ENCODE data around the gene ELOA. TPM values are rescaled to one million over a fixed set of nuclear protein-coding genes. Genes with fewer than 3 reads are reported as not detected.
"Not testable (repeated sequence)": the region's sequence is repeated elsewhere in the genome, so short reads cannot be mapped to it uniquely, and the experiment has no call there.

ELOA gene
- total RNA-seq, 1 experiment from 2014 or later, result 57.0 TPM

- peak; percentile 96 for DNase-seq (ENCODE audit: low read depth)
Observed at GRCh38 chr1:23800400-23801337, 57.4 kb downstream of the ELOA start, which contains the start of gene GALE. TSS of gene GALE (minus strand) at chr1:23800754. CDS start at chr1:23799007, 1,747 bp downstream.

DNA sequence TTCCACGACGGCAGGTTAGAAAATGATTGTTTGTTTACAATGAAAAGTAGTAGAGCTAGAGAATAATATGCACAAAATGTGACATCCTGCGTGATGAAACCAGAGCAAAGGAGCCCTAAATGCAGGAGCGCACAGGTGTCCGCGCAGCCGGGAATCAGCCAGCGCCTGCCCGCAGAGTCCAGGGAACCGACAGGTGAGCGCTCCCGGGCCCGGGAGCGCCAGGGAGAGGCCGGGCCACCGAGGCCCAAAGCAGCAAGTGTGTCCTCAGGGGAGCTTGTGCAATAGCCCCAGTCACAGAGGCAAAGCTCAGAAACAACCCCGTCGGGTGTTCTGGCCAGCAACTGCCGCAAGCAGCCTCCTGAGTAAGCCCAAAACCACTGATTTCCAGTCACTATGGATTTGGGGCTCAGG, 58.1 kb downstream of the ELOA start:
- no peak for DNase-seq (ENCODE audit: low read depth)

DNA sequence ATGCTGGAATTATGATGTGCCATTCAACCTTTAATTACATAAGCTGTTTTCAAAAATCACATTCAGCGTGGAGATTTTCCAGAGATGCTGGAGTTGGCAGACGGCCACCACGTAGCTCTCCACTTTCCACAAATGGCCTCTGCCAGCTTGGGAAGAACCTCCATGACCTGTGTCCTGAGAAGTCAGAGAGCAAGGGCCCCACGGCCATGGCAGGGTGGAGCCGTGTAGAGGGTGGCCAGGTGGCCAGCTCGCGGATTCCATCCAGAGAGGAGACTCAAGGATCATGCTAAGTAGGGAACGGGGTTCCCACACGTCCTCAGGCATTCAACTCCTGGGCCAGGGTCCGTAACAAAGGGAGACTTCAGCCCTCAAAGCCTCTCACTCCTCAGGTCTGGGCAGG, 58.6 kb downstream of the ELOA start:
- DNase-seq (ENCODE audit: low read depth), result no peak

GRCh38 chr1:23802809-23803342, 59.6 kb downstream of the ELOA start:
- DNase-seq (ENCODE audit: low read depth), result not testable (repeated sequence)

GRCh38 chr1:23803674-23804073, 60.4 kb downstream of the ELOA start:
- no peak for DNase-seq (ENCODE audit: low read depth)

- no peak for DNase-seq (ENCODE audit: low read depth)
Observed at GRCh38 chr1:23804183-23804835, 61.0 kb downstream of the ELOA start.

DNA sequence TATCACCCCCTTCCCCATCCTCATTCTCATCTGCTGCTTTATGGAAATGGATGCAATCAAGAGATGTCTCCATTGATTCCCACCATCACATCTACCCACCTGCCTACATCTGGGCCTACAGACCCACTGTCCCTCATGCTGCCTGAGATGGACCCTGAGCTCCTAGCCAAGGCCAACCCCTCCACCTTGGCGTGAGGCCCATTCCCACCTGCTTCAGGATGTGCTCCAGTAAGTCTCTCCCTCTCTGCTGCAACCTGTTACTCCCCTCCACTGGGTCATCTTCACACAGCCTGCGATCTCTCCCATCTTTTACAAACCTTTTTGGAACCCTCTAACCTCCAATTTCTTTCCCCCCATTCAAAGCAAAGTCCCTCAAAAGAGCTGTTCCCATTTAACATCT, 61.8 kb downstream of the ELOA start:
- no peak for DNase-seq (ENCODE audit: low read depth)

DNA sequence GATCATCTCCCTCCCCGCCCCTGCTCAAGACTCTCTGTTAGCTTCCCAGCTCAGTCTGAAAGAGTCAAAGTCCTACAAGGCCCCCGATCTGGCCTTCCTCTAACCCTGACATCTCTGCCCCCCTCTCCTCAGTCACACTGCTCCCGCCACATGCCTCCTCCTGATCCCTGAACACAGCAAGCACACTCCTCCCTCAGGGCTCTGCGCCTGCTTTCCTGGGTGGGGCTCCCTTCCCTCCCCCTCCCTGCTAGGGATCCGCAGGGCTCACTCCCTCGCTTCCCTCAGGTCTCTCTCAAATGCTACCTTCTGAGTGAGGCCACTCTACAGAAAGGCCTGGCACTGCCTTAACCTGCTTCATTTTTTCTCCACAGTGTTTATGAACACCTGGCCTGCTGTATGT, 63.0 kb downstream of the ELOA start:
- DNase-seq (ENCODE audit: low read depth), result no peak

- no peak for DNase-seq (ENCODE audit: low read depth)
Observed at GRCh38 chr1:23807453-23807852, 64.2 kb downstream of the ELOA start.

DNA sequence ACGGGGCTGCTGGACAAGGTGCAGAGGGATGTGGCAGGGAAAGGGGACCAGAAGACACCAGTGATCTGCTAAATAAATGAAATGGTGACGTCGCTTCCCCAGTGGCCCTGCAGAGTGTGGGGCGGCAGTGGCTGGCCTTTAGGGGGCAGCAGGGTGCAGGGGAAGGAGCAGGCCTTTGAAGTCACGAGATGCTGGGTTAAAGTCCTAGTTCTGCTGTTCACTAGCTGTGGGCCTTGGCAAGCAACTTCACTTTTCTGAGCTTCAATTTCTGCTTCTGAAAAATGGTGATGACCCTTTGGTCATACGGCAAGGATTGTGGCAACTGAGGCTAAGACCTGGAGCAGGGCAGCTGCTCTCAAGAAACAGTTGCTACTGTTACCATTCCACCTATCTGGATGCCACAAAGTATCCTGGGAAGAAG, 66.5 kb downstream of the ELOA start:
- DNase-seq (ENCODE audit: low read depth), result peak; percentile 67

DNA sequence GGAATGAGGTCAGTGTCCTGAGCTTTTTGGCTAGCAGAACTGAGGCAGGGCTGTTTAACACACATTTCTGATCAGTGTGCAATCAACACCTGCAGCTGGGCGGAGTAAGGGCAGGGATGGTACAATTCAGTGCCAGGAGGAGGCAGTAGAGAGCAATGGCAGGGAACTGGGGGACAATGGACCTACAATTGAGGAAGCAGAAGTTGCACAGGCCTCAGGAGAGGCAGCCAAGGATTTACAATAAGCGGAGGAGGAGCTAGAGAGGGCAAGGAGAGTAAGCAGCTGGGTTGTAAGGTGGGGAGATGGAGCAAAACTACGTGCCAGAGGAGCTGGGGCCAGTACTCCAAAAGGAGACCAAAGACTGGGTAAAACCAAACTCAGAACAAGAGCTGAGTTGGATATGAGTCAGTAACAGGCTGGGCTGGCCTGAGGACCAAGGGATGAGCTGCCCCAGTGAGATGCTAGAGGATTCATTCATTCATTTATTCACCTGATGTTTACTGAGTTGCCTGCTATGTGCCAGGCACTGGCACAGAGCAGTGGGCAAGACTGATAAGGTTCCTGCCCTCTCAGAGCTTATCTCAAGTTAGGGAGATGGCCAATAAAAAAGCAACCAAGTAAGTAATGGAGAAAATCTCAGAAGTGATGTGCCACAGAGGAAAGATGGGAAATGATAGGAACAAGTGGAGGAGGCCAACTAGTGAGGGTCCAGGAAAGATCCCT, 67.7 kb downstream of the ELOA start:
- peak; percentile 44 for DNase-seq (ENCODE audit: low read depth)

Other genes with a start within 250 kb of the ELOA start
- gene E2F2, start 212.2 kb upstream of the ELOA start, total RNA-seq (2014; rRNA removed; shearing (Covaris generic)), result 4.2 and 4.7 TPM in 2 replicates
- gene ID3, start 184.0 kb upstream of the ELOA start, total RNA-seq (2014; rRNA removed; shearing (Covaris generic)), result 83.1 and 90.8 TPM in 2 replicates
- 1,145 and 1,398 TPM in 2 replicates for gene RPL11, start 51.7 kb upstream of the ELOA start, total RNA-seq (2014; rRNA removed; shearing (Covaris generic))
- gene PITHD1, start 34.9 kb downstream of the ELOA start, total RNA-seq (2014; rRNA removed; shearing (Covaris generic)), result 42.3 and 47.0 TPM in 2 replicates
- gene LYPLA2, start 47.7 kb downstream of the ELOA start, total RNA-seq (2014; rRNA removed; shearing (Covaris generic)), result 62.6 and 74.3 TPM in 2 replicates
- gene GALE, start 57.3 kb downstream of the ELOA start, total RNA-seq (2014; rRNA removed; shearing (Covaris generic)), result 58.3 and 67.8 TPM in 2 replicates
- 40.7 and 45.7 TPM in 2 replicates for gene HMGCL, start 82.0 kb downstream of the ELOA start, total RNA-seq (2014; rRNA removed; shearing (Covaris generic))
- 38.8 and 40.9 TPM in 2 replicates for gene FUCA1, start 124.8 kb downstream of the ELOA start, total RNA-seq (2014; rRNA removed; shearing (Covaris generic))
- not detected in 2 replicates for gene CNR2, start 169.9 kb downstream of the ELOA start, total RNA-seq (2014; rRNA removed; shearing (Covaris generic))
- 111 and 115 TPM in 2 replicates for gene PNRC2, start 216.4 kb downstream of the ELOA start, total RNA-seq (2014; rRNA removed; shearing (Covaris generic))
- 99.5 and 107 TPM in 2 replicates for gene SRSF10, start 236.9 kb downstream of the ELOA start, total RNA-seq (2014; rRNA removed; shearing (Covaris generic))